ENCODE results near the gene KCTD7. TPM values are rescaled to one million over a fixed set of nuclear protein-coding genes. Genes with fewer than 3 reads are reported as not detected.
A peak's percentile ranks its signal among the peaks of the same experiment; 100 is the strongest.
"Not testable (repeated sequence)": the region's sequence is repeated elsewhere in the genome, so short reads cannot be mapped to it uniquely, and the experiment has no call there.

KCTD7 gene
- total and polyA plus RNA-seq, 3 donors from 2014 or later: 36.1 to 71.7 (median 62.4) TPM

- no peaks in the 10 kb centered on the region for H3K36me3 ChIP-seq (ENCODE audit: low read depth, missing control alignments)
- no peak for DNase-seq
- WGBS, 2 donors: 88 to 89% methylated on average over 3 of the region's 3 CpGs
- no peak overlapping the region for H3K4me3 ChIP-seq
- no peaks in the 10 kb centered on the region for H3K27me3 ChIP-seq
- no peaks in the 10 kb centered on the region for H3K4me1 ChIP-seq
- no peak overlapping the region for H3K27ac ChIP-seq
- H3K9me3 ChIP-seq: no peaks in the 10 kb centered on the region
- intact Hi-C loops (cut with DNase I; ENCODE audit: low total_unique reads): no loop called here
- TF ChIP-seq CTCF (IDR thresholded peaks at IDR 0.05) (no peak), POLR2A (IDR thresholded peaks at IDR 0.05) (no peak)
Measured at GRCh38 chr7:66642186-66642585, 13.5 kb downstream of the KCTD7 start.

GRCh38 chr7:66642932-66643331, 14.3 kb downstream of the KCTD7 start:
- intact Hi-C loops (cut with DNase I; ENCODE audit: low total_unique reads): no loop called here
- Histone ChIP-seq H3K9me3 (no peaks in the 10 kb centered on the region), H3K4me1 (no peaks in the 10 kb centered on the region), H3K36me3 (ENCODE audit: low read depth, missing control alignments) (no peaks in the 10 kb centered on the region), H3K27ac (no peak overlapping the region), H3K4me3 (no peak overlapping the region), H3K27me3 (no peaks in the 10 kb centered on the region)
- DNase-seq: no peak
- no peak for TF ChIP-seq CTCF (IDR thresholded peaks at IDR 0.05)
- no peak for TF ChIP-seq POLR2A (IDR thresholded peaks at IDR 0.05)

- no peak for DNase-seq
- no peaks in the 10 kb centered on the region for H3K9me3 ChIP-seq
- H3K27ac ChIP-seq: no peak overlapping the region
- TF ChIP-seq CTCF (IDR thresholded peaks at IDR 0.05) (no peak), POLR2A (IDR thresholded peaks at IDR 0.05) (no peak)
- no peaks in the 10 kb centered on the region for H3K4me1 ChIP-seq
- intact Hi-C loops (cut with DNase I; ENCODE audit: low total_unique reads): no loop called here
- H3K27me3 ChIP-seq: no peaks in the 10 kb centered on the region
- WGBS, 2 donors: 78 to 91% methylated on average over 2 of the region's 2 CpGs
- H3K36me3 ChIP-seq (ENCODE audit: low read depth, missing control alignments): no peaks in the 10 kb centered on the region
- H3K4me3 ChIP-seq: no peak overlapping the region
Measured at GRCh38 chr7:66643395-66643794, 14.7 kb downstream of the KCTD7 start.

- H3K27me3 ChIP-seq; intact Hi-C loops (cut with DNase I; ENCODE audit: low total_unique reads); DNase-seq; H3K4me3 ChIP-seq; H3K27ac ChIP-seq; H3K36me3 ChIP-seq (ENCODE audit: low read depth, missing control alignments); H3K9me3 ChIP-seq; H3K4me1 ChIP-seq: not testable (repeated sequence)
- 79 to 80% methylated on average over 6 of the region's 6 CpGs for WGBS, 2 donors
Measured at GRCh38 chr7:66651026-66651425, 22.3 kb downstream of the KCTD7 start.

GRCh38 chr7:66653719-66654274, 25.1 kb downstream of the KCTD7 start:
- WGBS, 2 donors: 9 to 11% methylated on average over 25 to 40 of the region's 41 CpGs
- DNase-seq; H3K9me3 ChIP-seq; H3K4me1 ChIP-seq; H3K27me3 ChIP-seq; intact Hi-C loops (cut with DNase I; ENCODE audit: low total_unique reads); H3K36me3 ChIP-seq (ENCODE audit: low read depth, missing control alignments): not testable (repeated sequence)
- Histone ChIP-seq H3K27ac (peak overlapping the region; percentile 95 to 99), H3K4me3 (peak overlapping the region; percentile 86 to 95)
